Brain microvascular endothelial cell (primary cell): ENCODE data around the gene HPS1.

Experiments
- DNase-seq: peaks from one replicate; pipeline ENCODE4 v3.0.0-alpha.2; 2020
- H3K27ac ChIP-seq: fragments of 250-450 bp; sonication (Bioruptor Pico); 2 replicates; pipeline ENCODE4 v1.5.1; 2020; ENCODE audit warnings: mild to moderate bottlenecking, moderate library complexity
- H3K27me3 ChIP-seq: fragments of 250-450 bp; sonication (Bioruptor Pico); replicated peaks from 2 replicates; pipeline ENCODE4 v1.5.1; 2020; ENCODE audit warnings: mild to moderate bottlenecking
- H3K36me3 ChIP-seq: fragments of 250-450 bp; sonication (Bioruptor Pico); replicated peaks from 2 replicates; pipeline ENCODE4 v1.5.1; 2020; ENCODE audit warnings: mild to moderate bottlenecking
- H3K4me3 ChIP-seq: 2 replicates; pipeline ENCODE4 v1.5.1; 2011; ENCODE audit warnings: low read depth, mild to moderate bottlenecking, control low read depth, low read length, moderate library complexity
- CTCF ChIP-seq: IDR thresholded peaks from 2 replicates; pipeline ENCODE4 v1.5.1; 2011; ENCODE audit warnings: low read depth, mild to moderate bottlenecking, moderate library complexity, low read length, control low read depth, inconsistent platforms; ENCODE audit errors: missing control alignments
- in situ Hi-C: cut with HindIII; loops from 2 replicates; pipeline ENCODE4 v1.10.0; 2017; ENCODE audit warnings: low sequenced_read_pairs, low pct_ligation_motif_present

HPS1 gene

GRCh38 chr10:98477861-98478260 is 31.1 kb upstream of the HPS1 start:
- in situ Hi-C loops: no loop called here
- H3K4me3 ChIP-seq: no peak overlapping the region
- H3K27ac ChIP-seq: no peak overlapping the region
- no peak for TF ChIP-seq CTCF
- no peak for DNase-seq
- H3K36me3 ChIP-seq: no peaks in the 10 kb centered on the region
- H3K27me3 ChIP-seq: no peaks in the 10 kb centered on the region

- Histone ChIP-seq H3K36me3 (no peaks in the 10 kb centered on the region), H3K4me3 (no peak overlapping the region), H3K27me3 (no peaks in the 10 kb centered on the region), H3K27ac (no peak overlapping the region)
- in situ Hi-C loops: no loop called here
- DNase-seq: no peak
- TF ChIP-seq CTCF: no peak
These were observed 27.9 kb upstream of the HPS1 start for GRCh38 chr10:98474628-98475027.

- no peaks in the 10 kb centered on the region for H3K27me3 ChIP-seq
- in situ Hi-C loops: no loop called here
These were observed 25.5 kb upstream of the HPS1 start for GRCh38 chr10:98472196-98472595.

GRCh38 chr10:98470850-98471249 is 24.1 kb upstream of the HPS1 start:
- Histone ChIP-seq H3K36me3 (no peaks in the 10 kb centered on the region), H3K27me3 (no peaks in the 10 kb centered on the region), H3K4me3 (no peak overlapping the region), H3K27ac (no peak overlapping the region)
- TF ChIP-seq CTCF: no peak
- no peak for DNase-seq
- in situ Hi-C loops: no loop called here

More at GRCh38 chr10:98472196-98472595, 25.5 kb upstream of the HPS1 start:
- no peak for DNase-seq
- TF ChIP-seq CTCF: no peak
- Histone ChIP-seq H3K4me3 (no peak overlapping the region), H3K27ac (no peak overlapping the region), H3K36me3 (no peaks in the 10 kb centered on the region)

- Histone ChIP-seq H3K27ac (no peak overlapping the region), H3K36me3 (no peaks in the 10 kb centered on the region), H3K27me3 (no peaks in the 10 kb centered on the region), H3K4me3 (no peak overlapping the region)
- in situ Hi-C loops: no loop called here
- TF ChIP-seq CTCF: no peak
- no peak for DNase-seq
These were observed 22.5 kb upstream of the HPS1 start for GRCh38 chr10:98469001-98469931.
